Measurements from ENCODE around the gene AQP10. TPM values are rescaled to one million over a fixed set of nuclear protein-coding genes. Genes with fewer than 3 reads are reported as not detected.

Gene AQP10
- total and polyA plus RNA-seq, 10 of the 15 experiments (the other 5 are each of a cell fraction or from before 2014, with no cell fraction given), result not detected

GRCh38 chr1:154272217-154272998 lies 48.5 kb upstream of the AQP10 start, which contains the start of gene HAX1 (continued):
- TF ChIP-seq BHLHE40 (IDR thresholded peaks at IDR 0.05; ENCODE audit: borderline replicate concordance in 1 of 2, low read depth in 2 of 2, low read length in 1 of 2) (peak in 1 of 2 experiments; percentile 47; a peak in 1 of 4 replicates), SRF (IDR thresholded peaks at IDR 0.05; ENCODE audit: low read depth in 2 of 2, low read length in 2 of 2) (no peak), ATF7 (IDR thresholded peaks at IDR 0.05; ENCODE audit: low read depth) (peak; percentile 83), PBX3 (IDR thresholded peaks at IDR 0.05; ENCODE audit: insufficient replicate concordance, low read depth, low read length) (no peak)

GRCh38 chr1:154272999-154273563 lies 47.8 kb upstream of the AQP10 start:
- Histone ChIP-seq H3K4me1 (ENCODE audit: control insufficient read depth, insufficient read depth, low read length) (peaks cover 10% of the 10 kb centered on the region), H3K9me3 (replicated peaks; ENCODE audit: control insufficient read depth, insufficient read depth, low read length) (no peaks in the 10 kb centered on the region), H3K4me3 (peak overlapping the region; percentile 99), H2AFZ (ENCODE audit: control insufficient read depth, low read depth, low read length) (peak overlapping the region; percentile 89), H3K4me2 (ENCODE audit: control insufficient read depth, insufficient read depth) (peak overlapping the region; percentile 92), H3K36me3 (ENCODE audit: control insufficient read depth in 2 of 2, insufficient read depth in 2 of 2, low read length in 1 of 2) (peaks cover 8 to 15% of the 10 kb centered on the region in 2 experiments; a peak in 3 of 4 replicates), H3K27ac (ENCODE audit: control insufficient read depth, insufficient read depth) (peak overlapping the region; percentile 79), H3K79me2 (ENCODE audit: control insufficient read depth, insufficient read depth, low read length) (peaks cover 13% of the 10 kb centered on the region), H3K27me3 (replicated peaks in 1 of 2; ENCODE audit: control insufficient read depth in 2 of 2, insufficient read depth in 2 of 2, low read length in 1 of 2) (no peaks in the 10 kb centered on the region), H3K9ac (ENCODE audit: control insufficient read depth, insufficient read depth, low read length) (peak overlapping the region; percentile 90), H4K20me1 (ENCODE audit: control insufficient read depth, insufficient read depth) (no peaks in the 10 kb centered on the region)
- in situ Hi-C loops (cut with MboI), result loop anchor here (5.0 kb wide), 1 partner anchor 281 kb away; the partner anchor contains the start of gene RPS27
- FAIRE-seq (peak; percentile 57), ATAC-seq (0 out of 3 replicates have a peak, but pooled peaks have one; percentile 2), DNase-seq (ENCODE audit: low read depth, low spot score) (no peak)
- TF ChIP-seq NRF1 (conservative IDR thresholded peaks at IDR 0.05; ENCODE audit: low read depth, low read length), result no peak
- TF ChIP-seq RFX5 (IDR thresholded peaks at IDR 0.05; ENCODE audit: low read depth, low read length), result no peak
- no peak for TF ChIP-seq RBBP5 (conservative IDR thresholded peaks at IDR 0.05)
- no peak for TF ChIP-seq HCFC1 (IDR thresholded peaks at IDR 0.05; ENCODE audit: low read length)
- TF ChIP-seq ZBTB11 (CRISPR knock-in tag; IDR thresholded peaks at IDR 0.05), result no peak
- TF ChIP-seq FOXK2 (IDR thresholded peaks at IDR 0.05), result no peak
- TF ChIP-seq TCF7 (IDR thresholded peaks at IDR 0.05; ENCODE audit: borderline replicate concordance), result 0 out of 2 replicates have a peak, but pooled peaks have one; percentile 10
- TF ChIP-seq ZNF384 (IDR thresholded peaks at IDR 0.05; ENCODE audit: borderline replicate concordance, low read depth, low read length), result peak; percentile 48; the same call in 1 of the 2 replicates
- ChIA-PET POLR2A (interaction anchor here (0.5 to 2.8 kb wide), 9 partner anchors 27 to 683 kb away, joined by 3 to 13 read pairs (median 6); partner anchors contain the start of genes PBXIP1 and UBAP2L), SMC1A (ENCODE audit: uncharacterized antibody, unreplicated experiment) (interaction anchor here (0.7 to 6.6 kb wide), 8 partner anchors 43 to 115 kb away, joined by 3 to 48 read pairs (median 3); no protein-coding TSS in a partner anchor), RAD21 (ENCODE audit: unreplicated experiment) (interaction anchor here (0.6 to 2.0 kb wide), 7 partner anchors 32 to 178 kb away, joined by 3 to 12 read pairs (median 5); partner anchors contain the start of gene UBAP2L), CTCF (interaction anchor here (0.7 to 4.5 kb wide), 8 partner anchors 8 to 91 kb away, joined by 3 to 54 read pairs (median 3); no protein-coding TSS in a partner anchor)
- TSS peak; percentile 80 for BruUV-seq (replicated peaks)
- intact Hi-C loops (cut with micrococcal nuclease; ENCODE audit: unreplicated experiment), result loop anchor here (1.0 to 5.0 kb wide), 5 partner anchors 62 to 476 kb away; partner anchors contain the start of gene RPS27
- WGBS (ENCODE audit: insufficient coverage, insufficient replicate concordance, low lambda C conversion rate, missing lambda C conversion rate), result 52% methylated on average over 12 of the region's 13 CpGs

Measured in GM12878 (cell line).